ENCODE measurements around the gene CYCS.

DNA sequence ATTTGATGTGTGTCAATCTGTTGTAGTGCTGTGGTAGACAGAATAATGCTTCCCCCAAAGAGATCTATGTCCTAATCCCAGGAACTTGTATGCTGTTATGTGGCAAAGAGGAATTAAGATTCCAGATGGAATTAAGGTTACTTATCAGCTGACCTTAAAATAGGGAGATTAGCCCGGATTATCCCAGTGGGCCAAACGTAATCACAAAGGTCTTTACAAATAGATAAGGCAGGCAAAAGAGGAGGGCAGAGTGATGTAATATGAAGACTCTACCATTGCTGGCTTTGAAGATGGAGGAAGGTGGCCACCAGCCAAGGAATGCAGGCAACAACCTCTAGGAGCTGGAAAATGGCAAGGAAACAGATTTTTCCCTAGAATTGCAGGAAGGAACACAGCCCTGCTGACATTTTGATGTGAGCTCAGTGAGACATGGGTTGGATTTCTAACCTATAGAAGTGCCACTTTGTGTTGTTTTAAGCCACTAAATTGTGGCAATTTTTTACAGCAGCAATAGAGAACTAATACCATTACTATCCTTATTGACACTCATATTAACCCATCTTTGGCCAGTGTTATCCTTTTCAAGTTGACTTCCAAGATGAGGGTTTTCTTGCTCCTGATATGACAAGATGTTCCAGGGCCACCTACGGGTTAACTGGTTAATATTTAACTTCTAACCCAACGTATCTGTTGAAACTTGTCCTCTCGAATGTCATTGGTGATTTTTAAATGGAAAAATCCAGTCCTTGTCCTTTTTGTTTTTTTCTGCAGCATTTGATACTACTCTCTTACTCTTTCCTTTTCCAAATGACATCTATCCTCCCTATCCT, 29.3 kb downstream of the CYCS start:
- no peak for TF ChIP-seq POLR2A (IDR thresholded peaks at IDR 0.05)
- TF ChIP-seq, protein P1, sequence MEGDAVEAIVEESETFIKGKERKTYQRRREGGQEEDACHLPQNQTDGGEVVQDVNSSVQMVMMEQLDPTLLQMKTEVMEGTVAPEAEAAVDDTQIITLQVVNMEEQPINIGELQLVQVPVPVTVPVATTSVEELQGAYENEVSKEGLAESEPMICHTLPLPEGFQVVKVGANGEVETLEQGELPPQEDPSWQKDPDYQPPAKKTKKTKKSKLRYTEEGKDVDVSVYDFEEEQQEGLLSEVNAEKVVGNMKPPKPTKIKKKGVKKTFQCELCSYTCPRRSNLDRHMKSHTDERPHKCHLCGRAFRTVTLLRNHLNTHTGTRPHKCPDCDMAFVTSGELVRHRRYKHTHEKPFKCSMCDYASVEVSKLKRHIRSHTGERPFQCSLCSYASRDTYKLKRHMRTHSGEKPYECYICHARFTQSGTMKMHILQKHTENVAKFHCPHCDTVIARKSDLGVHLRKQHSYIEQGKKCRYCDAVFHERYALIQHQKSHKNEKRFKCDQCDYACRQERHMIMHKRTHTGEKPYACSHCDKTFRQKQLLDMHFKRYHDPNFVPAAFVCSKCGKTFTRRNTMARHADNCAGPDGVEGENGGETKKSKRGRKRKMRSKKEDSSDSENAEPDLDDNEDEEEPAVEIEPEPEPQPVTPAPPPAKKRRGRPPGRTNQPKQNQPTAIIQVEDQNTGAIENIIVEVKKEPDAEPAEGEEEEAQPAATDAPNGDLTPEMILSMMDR (IDR thresholded peaks at IDR 0.05) = no peak
